ENCODE data around the gene MAGIX.

The MAGIX gene

DNA sequence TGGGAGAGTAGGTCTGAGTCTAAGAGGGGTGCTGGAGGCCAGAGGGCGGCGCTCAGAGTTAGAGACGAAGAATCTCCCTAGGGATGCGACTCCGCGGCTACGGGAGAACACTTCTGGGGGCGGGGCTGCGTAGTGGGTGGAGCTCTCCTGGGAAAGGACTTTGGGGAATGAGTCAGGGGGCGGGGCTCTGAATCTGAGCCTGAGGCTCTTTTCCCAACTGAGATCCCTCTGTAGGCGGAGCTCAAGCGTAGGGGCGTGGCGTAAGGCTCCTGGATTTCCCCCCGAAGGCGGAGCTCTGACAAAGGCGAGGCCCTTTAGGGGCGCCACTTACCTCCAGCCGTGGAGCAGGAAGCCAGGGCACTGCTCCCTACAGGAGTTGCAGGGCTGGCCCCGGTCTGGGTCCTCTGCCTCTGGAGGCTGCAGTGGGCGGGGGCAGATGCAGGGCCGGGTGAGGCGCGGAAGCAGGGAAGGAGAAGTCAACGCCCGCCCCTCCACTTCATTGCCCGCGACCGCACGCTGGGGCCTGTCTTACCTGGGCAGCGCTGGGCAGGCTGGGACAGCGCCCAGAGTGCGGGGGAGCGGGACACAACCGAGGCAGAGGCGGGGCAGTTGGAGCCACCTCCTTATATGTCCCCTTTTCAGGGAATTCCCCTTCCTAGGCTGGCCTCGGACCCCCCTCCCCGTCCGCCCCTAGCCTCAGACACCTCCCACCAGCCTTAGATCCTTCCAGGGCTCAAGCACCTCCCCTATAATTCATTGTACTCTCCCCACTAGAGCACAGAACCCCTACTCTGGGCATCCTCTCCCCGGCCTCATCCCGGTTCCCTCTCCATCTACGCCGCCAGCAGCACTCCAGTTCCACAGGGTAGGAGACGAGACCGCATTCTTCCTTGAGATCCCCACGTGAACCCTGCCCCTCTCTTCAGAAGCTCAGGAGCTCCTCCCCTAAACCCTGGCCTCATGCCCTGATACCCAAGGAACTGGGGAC, 22.0 kb downstream of the MAGIX start:
- TF ChIP-seq, protein P1, sequence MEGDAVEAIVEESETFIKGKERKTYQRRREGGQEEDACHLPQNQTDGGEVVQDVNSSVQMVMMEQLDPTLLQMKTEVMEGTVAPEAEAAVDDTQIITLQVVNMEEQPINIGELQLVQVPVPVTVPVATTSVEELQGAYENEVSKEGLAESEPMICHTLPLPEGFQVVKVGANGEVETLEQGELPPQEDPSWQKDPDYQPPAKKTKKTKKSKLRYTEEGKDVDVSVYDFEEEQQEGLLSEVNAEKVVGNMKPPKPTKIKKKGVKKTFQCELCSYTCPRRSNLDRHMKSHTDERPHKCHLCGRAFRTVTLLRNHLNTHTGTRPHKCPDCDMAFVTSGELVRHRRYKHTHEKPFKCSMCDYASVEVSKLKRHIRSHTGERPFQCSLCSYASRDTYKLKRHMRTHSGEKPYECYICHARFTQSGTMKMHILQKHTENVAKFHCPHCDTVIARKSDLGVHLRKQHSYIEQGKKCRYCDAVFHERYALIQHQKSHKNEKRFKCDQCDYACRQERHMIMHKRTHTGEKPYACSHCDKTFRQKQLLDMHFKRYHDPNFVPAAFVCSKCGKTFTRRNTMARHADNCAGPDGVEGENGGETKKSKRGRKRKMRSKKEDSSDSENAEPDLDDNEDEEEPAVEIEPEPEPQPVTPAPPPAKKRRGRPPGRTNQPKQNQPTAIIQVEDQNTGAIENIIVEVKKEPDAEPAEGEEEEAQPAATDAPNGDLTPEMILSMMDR (IDR thresholded peaks at IDR 0.05) = no peak
- H3K27me3 ChIP-seq = no peaks in the 10 kb centered on the region
- DNase-seq = peak; percentile 92 to 97
- intact Hi-C loops (cut with DNase I; ENCODE audit: low total_unique reads) = no loop called here
- H3K4me3 ChIP-seq = peak overlapping the region; percentile 61 to 64
- H3K27ac ChIP-seq = peak overlapping the region; percentile 81 to 90
- H3K36me3 ChIP-seq = peaks cover 0 to 16% (median 6%) of the 10 kb centered on the region in 3 donors
- H3K4me1 ChIP-seq = peaks cover 0 to 18% (median 7%) of the 10 kb centered on the region in 4 donors
- H3K9me3 ChIP-seq = no peaks in the 10 kb centered on the region

DNA sequence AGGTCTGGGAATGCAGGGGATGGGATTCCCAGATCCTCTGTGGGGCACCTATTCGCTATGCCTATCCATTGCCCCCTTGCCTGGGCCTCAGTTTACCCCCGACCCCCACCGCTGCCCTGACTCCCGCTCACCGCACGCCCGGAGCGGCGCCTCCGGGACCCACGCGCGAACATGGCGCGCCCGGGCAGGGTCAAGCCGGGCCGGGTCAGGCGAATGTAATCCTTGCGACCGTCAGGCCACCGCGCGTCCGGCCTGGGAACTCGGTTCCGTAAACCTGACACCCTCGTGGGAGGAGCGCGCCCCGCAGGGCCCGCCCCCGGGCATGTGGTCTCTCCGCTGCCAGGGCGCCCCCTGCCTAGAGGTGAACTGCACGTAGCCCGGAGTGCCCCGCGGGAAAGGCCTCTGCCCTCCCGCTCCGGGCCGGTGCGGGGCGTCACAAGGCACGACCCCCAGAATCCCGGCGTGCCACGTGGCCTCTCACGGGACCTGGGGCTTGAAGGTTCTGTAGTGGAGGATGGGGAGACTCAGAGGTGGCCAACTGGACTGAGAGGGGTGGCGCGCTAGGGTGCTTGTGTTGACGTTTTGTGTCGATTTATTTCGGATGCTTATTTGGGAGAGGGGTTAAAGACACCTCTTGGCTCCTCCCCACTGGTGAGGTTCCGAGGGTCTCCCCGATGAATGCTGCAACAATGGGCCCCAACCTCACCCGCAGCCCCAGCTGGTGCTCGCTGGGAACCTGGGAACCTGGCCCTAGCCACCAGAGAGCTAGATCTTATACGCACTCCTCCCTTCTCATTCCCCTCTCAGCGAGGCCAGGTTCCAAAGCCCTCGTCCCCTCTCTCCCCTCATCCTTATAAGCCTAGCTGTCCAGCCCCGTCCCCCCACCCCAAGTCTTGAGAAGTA, 23.8 kb downstream of the MAGIX start, which contains the start of gene PRICKLE3:
PRICKLE3 (minus strand) TSS at position 249 of the 903 bp plus-strand sequence; CDS start at position 173, 76 bp downstream.
- Histone ChIP-seq H3K4me3 (peak within 1 kb of the TSS; percentile 61 to 64), H3K27ac (peak within 1 kb of the TSS; percentile 81 to 90), H3K4me1 (peaks cover 0 to 18% (median 7%) of the 10 kb centered on the region in 4 donors), H3K9me3 (no peaks in the 10 kb centered on the region), H3K27me3 (no peaks in the 10 kb centered on the region), H3K36me3 (peaks cover 0 to 8% (median 6%) of the 10 kb centered on the region in 3 donors)
- peak; percentile 82 to 92 for DNase-seq
- TF ChIP-seq, protein P1 (IDR thresholded peaks at IDR 0.05) = no peak
- intact Hi-C loops (cut with DNase I; ENCODE audit: low total_unique reads) = no loop called here

DNA sequence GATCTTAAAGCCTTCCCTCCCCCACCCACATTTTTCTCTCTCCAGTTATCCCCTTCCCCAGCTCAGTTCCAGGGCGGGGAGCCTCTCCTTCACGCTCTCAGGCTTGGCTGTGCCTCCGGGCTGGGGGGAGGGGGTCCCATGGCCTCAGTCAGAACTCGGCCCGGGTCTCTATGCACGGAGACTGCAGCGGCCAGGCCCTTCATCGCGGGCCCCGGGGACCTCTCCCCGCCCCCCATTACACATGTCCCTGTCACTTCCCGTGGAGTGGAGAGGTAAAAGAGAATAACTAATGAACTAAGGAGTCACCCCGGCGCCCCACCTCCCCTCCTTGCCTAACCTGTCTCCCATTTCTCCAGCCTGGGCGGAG, 24.5 kb downstream of the MAGIX start:
- peak overlapping the region; percentile 81 to 90 for H3K27ac ChIP-seq
- peaks cover 0 to 8% (median 6%) of the 10 kb centered on the region in 3 donors for H3K36me3 ChIP-seq
- H3K9me3 ChIP-seq = no peaks in the 10 kb centered on the region
- intact Hi-C loops (cut with DNase I; ENCODE audit: low total_unique reads) = no loop called here
- H3K4me1 ChIP-seq = peaks cover 0 to 22% (median 7%) of the 10 kb centered on the region in 4 donors
- TF ChIP-seq, protein P1 (IDR thresholded peaks at IDR 0.05) = no peak
- H3K27me3 ChIP-seq = no peaks in the 10 kb centered on the region
- DNase-seq = no peak
- H3K4me3 ChIP-seq = no peak overlapping the region

DNA sequence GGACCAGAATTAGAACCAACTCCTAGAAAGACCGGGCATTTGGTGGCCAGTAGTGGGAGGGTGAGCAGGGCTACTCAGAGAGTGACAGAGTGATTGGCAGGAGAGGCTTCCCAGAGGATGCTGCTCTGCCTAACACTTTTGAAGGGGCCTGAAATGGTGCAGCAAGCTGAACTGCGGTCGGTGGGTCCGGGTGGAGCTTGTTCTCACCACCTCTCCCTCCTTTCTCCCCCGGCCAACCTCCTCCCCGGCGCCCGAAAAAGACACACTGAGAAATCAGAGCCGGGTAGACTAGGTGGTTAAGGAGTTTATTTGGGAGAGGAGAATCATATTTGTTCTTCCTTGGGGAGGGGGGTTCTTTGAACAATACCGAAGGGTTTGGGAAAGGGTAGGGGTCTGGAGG, 25.0 kb downstream of the MAGIX start:
- H3K36me3 ChIP-seq = peaks cover 0 to 8% (median 6%) of the 10 kb centered on the region in 3 donors
- intact Hi-C loops (cut with DNase I; ENCODE audit: low total_unique reads) = no loop called here
- H3K9me3 ChIP-seq = no peaks in the 10 kb centered on the region
- TF ChIP-seq, protein P1 (IDR thresholded peaks at IDR 0.05) = no peak
- no peak for DNase-seq
- no peak overlapping the region for H3K4me3 ChIP-seq
- H3K27ac ChIP-seq = peak overlapping the region; percentile 81 to 90
- H3K4me1 ChIP-seq = peaks cover 0 to 23% (median 7%) of the 10 kb centered on the region in 4 donors
- no peaks in the 10 kb centered on the region for H3K27me3 ChIP-seq

DNA sequence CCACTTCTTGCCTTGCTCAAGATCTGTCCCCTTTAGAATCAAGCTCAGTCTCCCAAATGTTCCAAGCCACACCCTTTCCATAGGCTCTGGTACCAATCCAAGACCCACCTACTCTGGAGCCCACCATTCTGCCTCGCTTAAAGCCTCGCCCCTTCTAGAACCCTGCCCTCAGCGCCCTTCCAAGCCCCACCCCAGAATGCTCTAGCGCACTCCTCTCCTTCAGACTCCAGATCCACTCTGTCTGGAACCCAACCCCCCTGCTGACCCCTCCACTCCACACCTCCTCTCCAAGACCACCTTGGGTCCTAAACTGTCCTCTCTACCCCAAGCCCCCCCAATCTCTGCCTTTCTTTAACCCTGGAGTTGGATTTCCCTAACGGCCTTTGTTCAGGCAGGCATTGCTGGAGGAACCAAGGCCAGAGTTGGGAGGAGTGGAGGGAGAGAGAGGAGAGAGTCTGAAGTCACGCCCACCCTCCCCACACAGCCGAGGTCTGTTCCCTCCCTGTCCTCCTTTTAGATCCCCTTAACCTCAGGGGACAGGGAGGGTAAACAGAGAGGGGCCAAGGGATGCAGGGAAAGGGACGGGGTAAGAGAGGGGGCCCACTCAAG, 26.0 kb downstream of the MAGIX start:
- Histone ChIP-seq H3K4me3 (no peak overlapping the region), H3K27ac (peak overlapping the region in 1 of 2 donors; percentile 82), H3K27me3 (no peaks in the 10 kb centered on the region), H3K4me1 (peaks cover 0 to 23% (median 7%) of the 10 kb centered on the region in 4 donors), H3K9me3 (no peaks in the 10 kb centered on the region), H3K36me3 (peaks cover 0 to 2% (median 2%) of the 10 kb centered on the region in 3 donors)
- TF ChIP-seq, protein P1 (IDR thresholded peaks at IDR 0.05) = no peak
- no peak for DNase-seq
- intact Hi-C loops (cut with DNase I; ENCODE audit: low total_unique reads) = no loop called here

Measured in tibial artery (tissue), 4 donors.